Measurements from ENCODE around the gene GDAP1L1. TPM values are rescaled to one million over a fixed set of nuclear protein-coding genes. Genes with fewer than 3 reads are reported as not detected.

GDAP1L1 gene
- polyA plus RNA-seq, 3 donors = not detected

DNA sequence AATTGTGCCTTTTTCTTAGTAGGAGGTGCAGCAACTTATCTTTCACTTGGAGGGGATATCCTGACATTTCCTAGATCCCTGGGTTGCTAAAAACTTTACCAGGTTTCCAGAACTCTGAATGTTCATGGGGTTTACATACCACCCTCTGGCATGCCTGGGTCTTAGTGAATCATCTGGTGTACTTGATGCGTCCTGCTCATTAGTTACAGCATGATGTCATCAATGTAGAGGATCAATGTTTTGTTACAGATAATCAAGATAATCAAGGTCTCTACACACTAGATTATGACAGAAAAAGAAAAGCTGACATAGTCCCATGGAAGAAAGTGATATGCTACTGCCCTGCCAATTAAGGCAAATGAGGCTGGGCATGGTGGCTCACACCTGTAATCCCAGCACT, 36.9 kb downstream of the GDAP1L1 start:
- peaks cover 0 to 3% of the 10 kb centered on the region in 2 donors for H3K36me3 Mint-ChIP-seq
- Histone ChIP-seq H3K27ac (ENCODE audit: low read depth in 1 of 2, low read length in 2 of 2) (no peak overlapping the region), H3K27me3 (ENCODE audit: control insufficient read depth in 2 of 2, insufficient read depth in 2 of 2, low read length in 2 of 2) (no peaks in the 10 kb centered on the region), H3K9me3 (replicated peaks in 1 of 2; ENCODE audit: control insufficient read depth in 1 of 2, insufficient read depth in 1 of 2, low read length in 2 of 2) (no peaks in the 10 kb centered on the region), H3K36me3 (replicated peaks in 1 of 2; ENCODE audit: control insufficient read depth in 1 of 2, insufficient read depth in 2 of 2, low read length in 2 of 2) (no peaks in the 10 kb centered on the region), H3K4me1 (ENCODE audit: control insufficient read depth in 1 of 2, insufficient read depth in 2 of 2, low read length in 2 of 2) (no peaks in the 10 kb centered on the region), H3K9ac (ENCODE audit: insufficient read depth, low read length, poor library complexity, severe bottlenecking) (no peak overlapping the region), H4K20me1 (ENCODE audit: insufficient read depth, low read length) (no peaks in the 10 kb centered on the region), H3K4me3 (replicated peaks in 1 of 3; ENCODE audit: low read depth in 2 of 3, low read length in 3 of 3) (no peak overlapping the region), H3K79me2 (ENCODE audit: insufficient read depth, low read length) (no peaks in the 10 kb centered on the region), H2AFZ (ENCODE audit: insufficient read depth, low read depth, low read length, poor library complexity, severe bottlenecking) (no peak overlapping the region), H3K4me2 (replicated peaks; ENCODE audit: extremely low read depth, low read length, poor library complexity, severe bottlenecking) (no peak overlapping the region)
- H3K27me3 Mint-ChIP-seq (ENCODE audit: low read depth in 3 of 3) = peaks cover 0 to 1% (median 0%) of the 10 kb centered on the region in 3 donors
- H3K9me3 Mint-ChIP-seq = peaks cover 0 to 3% (median 0%) of the 10 kb centered on the region in 7 donors
- H3K27ac Mint-ChIP-seq = peak overlapping the region in 1 of 7 donors; percentile 1
- TF ChIP-seq, protein P1, sequence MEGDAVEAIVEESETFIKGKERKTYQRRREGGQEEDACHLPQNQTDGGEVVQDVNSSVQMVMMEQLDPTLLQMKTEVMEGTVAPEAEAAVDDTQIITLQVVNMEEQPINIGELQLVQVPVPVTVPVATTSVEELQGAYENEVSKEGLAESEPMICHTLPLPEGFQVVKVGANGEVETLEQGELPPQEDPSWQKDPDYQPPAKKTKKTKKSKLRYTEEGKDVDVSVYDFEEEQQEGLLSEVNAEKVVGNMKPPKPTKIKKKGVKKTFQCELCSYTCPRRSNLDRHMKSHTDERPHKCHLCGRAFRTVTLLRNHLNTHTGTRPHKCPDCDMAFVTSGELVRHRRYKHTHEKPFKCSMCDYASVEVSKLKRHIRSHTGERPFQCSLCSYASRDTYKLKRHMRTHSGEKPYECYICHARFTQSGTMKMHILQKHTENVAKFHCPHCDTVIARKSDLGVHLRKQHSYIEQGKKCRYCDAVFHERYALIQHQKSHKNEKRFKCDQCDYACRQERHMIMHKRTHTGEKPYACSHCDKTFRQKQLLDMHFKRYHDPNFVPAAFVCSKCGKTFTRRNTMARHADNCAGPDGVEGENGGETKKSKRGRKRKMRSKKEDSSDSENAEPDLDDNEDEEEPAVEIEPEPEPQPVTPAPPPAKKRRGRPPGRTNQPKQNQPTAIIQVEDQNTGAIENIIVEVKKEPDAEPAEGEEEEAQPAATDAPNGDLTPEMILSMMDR (IDR thresholded peaks at IDR 0.05) = no peak
- no peaks in the 10 kb centered on the region for H3K4me1 Mint-ChIP-seq
- intact Hi-C loops (cut with micrococcal nuclease) = no loop called here
- H3K4me3 Mint-ChIP-seq = no peak overlapping the region
- no CpG with 5 or more reads among the region's 1 CpG for WGBS (ENCODE audit: insufficient coverage)
- DNase-seq = no peak

- H3K27me3 ChIP-seq (ENCODE audit: control insufficient read depth in 2 of 2, insufficient read depth in 2 of 2, low read length in 2 of 2) = no peaks in the 10 kb centered on the region
- Mint-ChIP-seq H3K4me3 (no peak overlapping the region), H3K27me3 (ENCODE audit: low read depth in 3 of 3) (peaks cover 0 to 1% (median 0%) of the 10 kb centered on the region in 3 donors), H3K36me3 (peaks cover 0 to 3% of the 10 kb centered on the region in 2 donors), H3K4me1 (no peaks in the 10 kb centered on the region), H3K9me3 (peaks cover 0 to 3% (median 0%) of the 10 kb centered on the region in 7 donors), H3K27ac (no peak overlapping the region)
- no peak overlapping the region for H3K4me2 ChIP-seq (replicated peaks; ENCODE audit: extremely low read depth, low read length, poor library complexity, severe bottlenecking)
- no peak overlapping the region for H3K9ac ChIP-seq (ENCODE audit: insufficient read depth, low read length, poor library complexity, severe bottlenecking)
- no peak overlapping the region for H3K4me3 ChIP-seq (replicated peaks in 1 of 3; ENCODE audit: low read depth in 2 of 3, low read length in 3 of 3)
- 96% methylated on average over 4 of the region's 5 CpGs for WGBS (ENCODE audit: insufficient coverage)
- TF ChIP-seq, protein P1 (IDR thresholded peaks at IDR 0.05) = no peak
- H4K20me1 ChIP-seq (ENCODE audit: insufficient read depth, low read length) = no peaks in the 10 kb centered on the region
- H2AFZ ChIP-seq (ENCODE audit: insufficient read depth, low read depth, low read length, poor library complexity, severe bottlenecking) = no peak overlapping the region
- no peaks in the 10 kb centered on the region for H3K9me3 ChIP-seq (replicated peaks in 1 of 2; ENCODE audit: control insufficient read depth in 1 of 2, insufficient read depth in 1 of 2, low read length in 2 of 2)
- H3K4me1 ChIP-seq (ENCODE audit: control insufficient read depth in 1 of 2, insufficient read depth in 2 of 2, low read length in 2 of 2) = no peaks in the 10 kb centered on the region
- no peaks in the 10 kb centered on the region for H3K36me3 ChIP-seq (replicated peaks in 1 of 2; ENCODE audit: control insufficient read depth in 1 of 2, insufficient read depth in 2 of 2, low read length in 2 of 2)
- no peak for DNase-seq
- no peak overlapping the region for H3K27ac ChIP-seq (ENCODE audit: low read depth in 1 of 2, low read length in 2 of 2)
- no peaks in the 10 kb centered on the region for H3K79me2 ChIP-seq (ENCODE audit: insufficient read depth, low read length)
- intact Hi-C loops (cut with micrococcal nuclease) = no loop called here
Observed at GRCh38 chr20:44287272-44288097, 40.4 kb downstream of the GDAP1L1 start.

Data from CD14-positive monocyte (primary cell).